NCI-H1694 treated with DMSO at 0.1 percent for 48 hours (cell line): ENCODE data around the gene FGD3.
"Not testable (repeated sequence)": the region's sequence is repeated elsewhere in the genome, so short reads cannot be mapped to it uniquely, and the experiment has no call there.

Experiments
- DNase-seq: peaks from one replicate; lab custom pipeline; 2025; lab: John Stamatoyannopoulos, UW

FGD3 gene

GRCh38 chr9:93007529-93008058 lies 60.3 kb downstream of the FGD3 start:
- no peak for DNase-seq

- DNase-seq: no peak
These were observed 61.1 kb downstream of the FGD3 start for GRCh38 chr9:93008457-93008856.

GRCh38 chr9:93009337-93010015 lies 62.2 kb downstream of the FGD3 start:
- DNase-seq: no peak

DNA sequence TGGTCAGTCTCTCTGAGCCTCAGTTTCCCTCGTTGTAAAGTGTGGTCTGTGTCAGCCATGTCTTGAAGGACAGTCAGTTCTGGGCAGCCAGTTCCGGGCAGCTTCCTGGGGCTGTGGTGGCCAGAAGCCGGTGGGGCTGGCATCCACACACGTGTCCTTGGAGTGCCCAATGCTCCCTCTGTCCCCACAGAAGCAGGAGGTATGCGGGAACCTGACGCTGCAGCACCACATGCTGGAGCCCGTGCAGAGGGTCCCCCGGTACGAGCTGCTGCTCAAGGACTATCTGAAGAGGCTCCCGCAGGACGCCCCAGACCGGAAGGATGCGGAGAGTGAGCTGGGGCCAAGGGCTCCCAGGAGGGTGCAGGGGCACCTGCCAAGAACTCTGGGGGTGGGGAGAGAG lies 62.7 kb downstream of the FGD3 start:
- no peak for DNase-seq

DNA sequence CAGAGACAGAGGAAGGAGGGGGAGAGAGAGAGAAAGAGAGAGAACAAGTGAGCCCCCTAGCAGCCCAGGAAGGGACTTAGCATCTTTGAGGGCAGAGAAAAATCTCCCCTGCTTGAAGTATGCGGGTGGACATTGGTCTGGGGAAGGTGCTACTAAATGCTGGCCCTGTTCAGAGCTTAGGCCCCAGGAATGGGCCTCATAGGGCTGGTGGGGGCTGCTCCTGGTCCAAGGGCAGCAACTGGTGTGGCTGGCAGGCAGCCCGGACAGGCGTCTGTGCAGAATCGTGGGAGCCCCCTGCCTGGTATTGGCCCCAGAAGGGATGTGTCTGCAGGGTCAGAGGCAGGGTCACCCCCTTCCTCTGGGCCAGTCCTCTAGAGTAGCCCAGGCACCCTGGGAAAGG lies 63.4 kb downstream of the FGD3 start:
- no peak for DNase-seq

GRCh38 chr9:93011114-93011513 lies 63.8 kb downstream of the FGD3 start:
- DNase-seq: no peak

DNA sequence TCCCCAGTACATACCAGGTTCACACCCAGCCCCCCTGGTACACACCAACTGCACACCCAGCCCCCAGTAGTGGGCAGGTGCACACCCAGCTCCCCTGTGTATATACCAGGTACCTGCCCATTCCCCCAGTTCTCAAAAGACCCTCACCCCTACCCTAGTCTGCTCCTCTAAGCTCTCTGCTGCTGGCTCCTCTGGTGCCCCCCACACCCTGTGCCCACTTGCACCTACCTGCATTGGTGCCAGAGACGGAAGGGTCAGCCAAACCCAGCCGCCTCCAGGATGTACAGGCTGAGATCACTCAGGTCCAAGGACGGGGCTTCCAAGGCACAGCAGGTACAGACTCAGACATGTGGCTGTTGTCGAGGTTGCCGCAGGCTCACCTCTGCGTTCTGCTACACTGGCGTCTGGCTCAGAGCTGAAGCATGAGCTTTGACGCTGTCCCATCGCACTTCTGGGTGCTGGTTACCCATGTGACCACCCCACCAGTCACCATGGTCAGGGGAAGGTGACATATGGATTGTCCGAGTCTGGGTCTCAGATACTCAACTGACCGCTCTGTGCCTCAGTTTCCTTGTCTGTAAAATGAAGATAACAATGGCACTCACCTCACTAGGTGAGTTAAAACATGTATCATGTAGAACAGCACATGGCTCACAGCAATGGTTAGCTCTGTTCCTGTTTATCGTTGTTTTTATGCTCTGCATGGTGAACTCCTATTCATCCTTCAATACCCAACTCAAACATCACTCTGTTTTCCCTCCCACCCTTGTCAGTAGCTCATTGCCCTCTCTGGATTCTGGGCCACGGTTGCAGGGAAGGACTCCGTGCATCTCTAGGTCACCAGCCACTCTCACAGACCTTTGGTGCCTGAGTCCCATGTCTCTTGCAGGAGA lies 65.9 kb downstream of the FGD3 start:
- DNase-seq: no peak

DNA sequence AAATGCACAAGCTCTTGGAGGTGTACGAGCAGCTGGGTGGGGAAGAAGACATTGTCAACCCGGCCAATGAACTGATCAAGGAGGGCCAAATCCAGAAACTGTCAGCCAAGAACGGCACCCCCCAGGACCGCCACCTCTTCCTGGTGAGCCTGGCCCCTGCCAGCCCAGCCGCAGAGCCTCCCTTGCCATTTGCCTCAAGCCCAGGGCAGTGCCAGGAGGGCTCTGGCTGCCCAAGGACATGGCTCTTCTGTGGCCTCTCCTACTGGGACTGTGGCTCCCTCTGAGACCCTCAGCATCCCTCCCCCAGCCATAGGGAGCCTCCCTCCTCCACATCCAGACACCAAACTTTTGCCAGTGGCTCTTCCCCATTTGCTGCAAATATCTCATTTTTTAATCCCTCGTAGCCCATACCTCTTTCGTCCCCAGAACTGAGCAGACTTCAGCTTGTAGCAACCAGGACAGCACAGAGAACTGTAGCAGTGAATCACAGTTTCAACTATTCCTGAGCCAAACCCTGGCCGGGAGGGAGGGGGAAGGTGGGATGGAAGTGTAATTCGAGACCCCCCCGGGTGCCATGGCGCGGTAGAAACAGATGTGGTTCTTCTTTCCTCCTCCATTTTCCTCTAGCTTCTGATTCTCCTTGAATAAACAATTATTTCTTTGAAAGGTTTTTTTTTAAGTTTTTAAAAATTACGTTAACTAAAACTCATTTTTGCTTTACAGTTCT lies 66.7 kb downstream of the FGD3 start:
- no peak for DNase-seq

DNA sequence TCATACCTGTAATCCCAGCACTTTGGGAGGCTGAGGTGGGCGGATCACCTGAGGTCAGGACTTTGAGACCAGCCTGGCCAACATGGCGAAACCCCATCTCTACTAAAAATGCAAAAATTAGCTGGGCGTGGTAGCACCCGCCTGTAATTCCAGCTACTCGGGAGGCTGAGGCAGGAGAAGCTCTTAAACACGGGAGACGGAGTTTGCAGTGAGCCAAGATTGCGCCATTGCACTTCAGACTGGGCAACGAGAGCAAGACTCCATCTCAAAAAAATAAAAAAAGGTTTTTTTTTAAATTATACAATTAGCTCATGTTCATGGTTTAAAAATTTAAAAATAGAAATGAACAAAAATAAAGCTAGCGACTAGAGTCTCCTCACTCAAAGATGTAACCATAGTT lies 67.9 kb downstream of the FGD3 start:
- DNase-seq: not testable (repeated sequence)

DNA sequence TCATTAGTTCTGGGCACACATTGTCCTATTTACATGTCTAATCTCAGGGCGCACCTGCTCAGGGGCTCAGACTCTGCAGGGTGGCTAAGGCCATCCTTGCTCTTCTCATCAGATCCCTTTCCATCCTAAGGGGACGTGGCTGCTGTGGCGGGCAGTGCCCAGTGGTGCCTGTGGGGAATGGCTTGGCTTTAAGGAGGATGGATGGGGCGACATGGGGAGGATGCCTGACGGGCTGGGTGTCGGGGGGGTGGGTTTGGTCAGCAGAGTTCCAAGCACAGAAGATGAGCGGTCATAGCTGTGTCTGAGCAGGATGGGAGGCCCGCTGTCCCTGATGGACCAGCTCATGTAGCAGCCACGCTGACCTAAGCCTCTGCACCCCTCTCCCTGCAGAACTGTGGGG lies 70.3 kb downstream of the FGD3 start:
- DNase-seq: no peak

DNA sequence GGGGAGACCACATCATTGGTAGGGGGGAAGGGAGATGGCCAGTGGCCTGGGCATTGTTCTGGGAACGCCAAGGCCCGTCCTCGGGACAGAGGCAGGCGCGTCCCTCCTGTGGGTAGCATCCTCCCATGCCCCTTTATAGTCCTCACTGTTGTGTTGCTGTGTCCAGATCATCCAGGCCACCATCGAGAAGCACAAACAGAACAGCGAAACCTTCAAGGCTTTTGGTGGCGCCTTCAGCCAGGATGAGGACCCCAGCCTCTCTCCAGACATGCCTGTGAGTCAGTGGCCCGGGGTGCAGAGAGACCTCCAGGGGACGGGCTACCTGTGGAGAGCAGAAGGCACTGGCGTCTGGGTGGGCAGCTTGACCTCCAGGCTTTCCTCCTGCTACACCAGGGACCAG lies 72.8 kb downstream of the FGD3 start:
- no peak for DNase-seq

GRCh38 chr9:93020771-93021670 lies 73.7 kb downstream of the FGD3 start:
- no peak for DNase-seq

DNA sequence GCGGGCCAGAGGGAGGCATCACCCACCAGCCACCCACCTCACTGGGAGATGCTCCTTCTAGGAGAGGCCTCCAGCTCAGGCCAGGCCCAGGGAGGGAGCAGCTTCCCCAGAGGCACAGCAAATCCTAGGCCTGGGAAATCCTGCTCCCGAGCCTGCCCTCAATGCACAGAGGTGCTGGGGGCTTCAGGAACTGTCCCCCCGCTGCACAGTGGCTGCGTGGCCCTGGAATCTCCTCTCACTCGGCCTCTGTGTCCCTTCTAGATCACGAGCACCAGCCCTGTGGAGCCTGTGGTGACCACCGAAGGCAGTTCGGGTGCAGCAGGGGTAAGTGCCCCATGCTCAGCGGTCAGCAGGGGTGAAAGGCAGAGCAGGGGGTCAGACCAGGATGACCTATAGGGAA lies 74.7 kb downstream of the FGD3 start:
- DNase-seq: no peak

DNA sequence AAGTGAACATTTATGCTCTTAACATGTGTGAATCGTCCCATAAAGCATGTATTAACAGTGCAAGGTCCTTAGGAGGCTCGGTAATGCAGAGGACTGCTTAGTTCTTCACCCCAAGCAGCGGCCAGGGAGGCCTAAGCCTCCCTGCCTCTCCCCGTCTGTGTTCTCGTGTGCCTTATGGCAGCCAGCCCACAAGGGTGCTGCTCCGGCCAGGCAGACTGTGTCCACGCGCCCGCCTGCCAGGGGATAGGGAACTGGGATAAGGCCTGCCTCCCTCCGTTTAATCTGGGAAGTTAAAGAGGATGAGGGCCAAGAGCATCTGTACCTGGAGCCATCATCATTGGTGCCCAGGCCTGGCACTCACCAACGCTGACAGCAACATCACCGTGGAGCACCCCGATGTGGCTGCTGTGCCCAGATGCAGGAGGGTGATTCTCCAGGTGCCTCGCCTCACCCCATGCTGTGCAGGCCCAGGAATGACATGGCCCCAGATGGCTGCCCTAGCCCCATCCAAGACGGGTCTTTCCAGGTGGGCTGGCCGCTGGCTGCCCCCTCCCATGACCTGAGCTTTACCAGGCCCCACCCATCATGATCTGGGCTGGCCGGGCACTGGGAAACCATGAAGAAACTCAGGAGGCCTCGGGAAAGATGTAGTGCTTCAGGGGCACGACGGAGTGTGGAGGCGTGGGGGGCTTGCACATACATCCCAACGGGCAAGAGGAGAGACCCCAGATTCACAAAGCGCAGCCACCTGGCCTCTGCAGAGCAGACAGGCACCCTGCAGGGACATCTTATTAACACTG lies 75.6 kb downstream of the FGD3 start:
- no peak for DNase-seq

DNA sequence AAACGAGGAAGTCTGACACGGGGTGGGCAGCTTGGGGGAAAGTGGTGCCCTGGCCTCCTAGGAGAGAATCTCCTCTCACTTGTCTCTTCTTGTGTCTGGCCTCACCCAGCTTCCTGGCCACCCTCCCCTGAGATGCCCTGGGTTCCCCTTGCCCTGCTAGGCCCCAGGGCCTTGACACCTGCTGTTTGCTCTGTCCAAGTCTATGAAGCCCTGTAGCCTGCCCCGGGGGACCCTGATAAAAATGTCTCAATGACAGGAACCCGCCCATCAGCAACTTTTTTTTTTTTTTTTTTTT lies 76.1 kb downstream of the FGD3 start:
- DNase-seq: no peak

DNA sequence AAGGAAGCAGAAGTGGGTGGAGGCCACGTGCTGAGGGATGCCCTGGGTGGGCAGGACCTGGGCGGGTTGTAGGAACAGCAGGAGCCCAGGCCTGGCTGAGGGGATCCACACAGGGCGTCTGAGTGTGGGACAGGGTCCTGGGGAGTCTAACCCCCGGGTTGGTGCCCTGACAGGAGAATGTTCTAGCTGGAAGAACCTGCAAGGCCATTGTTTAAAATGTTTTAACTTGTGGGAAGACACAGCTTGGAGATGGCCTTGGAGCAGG lies 77.3 kb downstream of the FGD3 start:
- DNase-seq: no peak

GRCh38 chr9:93024986-93025630 lies 77.8 kb downstream of the FGD3 start:
- no peak for DNase-seq

DNA sequence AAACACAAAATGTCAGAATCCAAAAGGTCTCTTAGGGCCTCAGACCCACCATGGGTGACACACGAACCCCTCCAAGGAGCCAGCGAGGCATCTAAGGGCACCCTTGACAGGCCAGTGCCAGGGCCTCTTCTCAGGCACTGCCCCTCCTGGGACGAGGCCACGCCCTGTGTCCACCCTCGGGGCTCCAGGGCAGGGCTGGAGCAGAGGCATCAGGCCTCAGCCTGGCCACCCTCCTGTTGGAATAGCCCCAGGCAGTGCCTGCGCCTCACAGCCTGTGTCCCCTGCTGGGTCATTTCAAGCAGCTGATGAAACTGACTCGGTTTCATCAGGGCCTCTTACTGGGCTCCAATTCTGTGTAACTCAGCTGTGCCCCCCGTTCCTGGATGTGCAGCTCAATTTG lies 78.4 kb downstream of the FGD3 start:
- no peak for DNase-seq

GRCh38 chr9:93026640-93027039 lies 79.3 kb downstream of the FGD3 start:
- no peak for DNase-seq

- no peak for DNase-seq
These were observed 80.4 kb downstream of the FGD3 start for GRCh38 chr9:93027750-93028149.
